ENCODE results near the gene TERT. TPM values are rescaled to one million over a fixed set of nuclear protein-coding genes. Genes with fewer than 3 reads are reported as not detected.

TERT gene
- total RNA-seq, 4 donors from 2014 or later: not detected

- in situ Hi-C loops (cut with MboI; ENCODE audit: low pct_ligation_motif_present in 1 of 4, low pct_unique_long_range_greater_than_20kb in 1 of 4, low sequenced_read_pairs in 3 of 4): no loop called here
- no peak overlapping the region for H3K27ac ChIP-seq
These were observed 79.4 kb downstream of the TERT start for GRCh38 chr5:1215320-1216096.

GRCh38 chr5:1214936-1215220, 80.0 kb downstream of the TERT start:
- in situ Hi-C loops (cut with MboI; ENCODE audit: low pct_ligation_motif_present in 1 of 4, low pct_unique_long_range_greater_than_20kb in 1 of 4, low sequenced_read_pairs in 3 of 4) (no loop called here), intact Hi-C loops (cut with DNase I; ENCODE audit: low total_unique reads) (no loop called here)
- Histone ChIP-seq H3K4me3 (no peak overlapping the region), H3K9me3 (no peaks in the 10 kb centered on the region), H3K27me3 (peaks cover 3% of the 10 kb centered on the region), H3K4me1 (no peaks in the 10 kb centered on the region), H3K27ac (no peak overlapping the region), H3K36me3 (no peaks in the 10 kb centered on the region)
- 36% methylated on average over 2 of the region's 2 CpGs; no CpG with 5 or more reads in 1 of the 2 donors for WGBS, 2 donors (ENCODE audit: low coverage in 1 of 2)
- TF ChIP-seq EP300 (IDR thresholded peaks at IDR 0.05; ENCODE audit: low read depth) (no peak), POLR2AphosphoS5 (IDR thresholded peaks at IDR 0.05) (no peak), CTCF (IDR thresholded peaks at IDR 0.05) (no peak), POLR2A (IDR thresholded peaks at IDR 0.05) (no peak)
- DNase-seq: no peak

More at GRCh38 chr5:1215320-1216096, 79.4 kb downstream of the TERT start:
- no peaks in the 10 kb centered on the region for H3K9me3 ChIP-seq
- WGBS, 2 donors (ENCODE audit: low coverage in 1 of 2): 96% methylated on average over 23 of the region's 23 CpGs; no CpG with 5 or more reads in 1 of the 2 donors
- H3K4me3 ChIP-seq: no peak overlapping the region
- intact Hi-C loops (cut with DNase I; ENCODE audit: low total_unique reads): no loop called here
- no peaks in the 10 kb centered on the region for H3K4me1 ChIP-seq
- no peaks in the 10 kb centered on the region for H3K36me3 ChIP-seq
- no peak for DNase-seq
- H3K27me3 ChIP-seq: peaks cover 3% of the 10 kb centered on the region
- TF ChIP-seq POLR2AphosphoS5 (IDR thresholded peaks at IDR 0.05) (no peak), CTCF (IDR thresholded peaks at IDR 0.05) (no peak), EP300 (IDR thresholded peaks at IDR 0.05; ENCODE audit: low read depth) (no peak), POLR2A (IDR thresholded peaks at IDR 0.05) (no peak)

GRCh38 chr5:1214163-1214935, 80.5 kb downstream of the TERT start:
- intact Hi-C loops (cut with DNase I; ENCODE audit: low total_unique reads): no loop called here
- no peaks in the 10 kb centered on the region for H3K36me3 ChIP-seq
- DNase-seq: no peak
- H3K9me3 ChIP-seq: no peaks in the 10 kb centered on the region
- no peak overlapping the region for H3K27ac ChIP-seq
- WGBS, 2 donors (ENCODE audit: low coverage in 1 of 2): 72% methylated on average over 22 of the region's 22 CpGs; no CpG with 5 or more reads in 1 of the 2 donors
- in situ Hi-C loops (cut with MboI; ENCODE audit: low pct_ligation_motif_present in 1 of 4, low pct_unique_long_range_greater_than_20kb in 1 of 4, low sequenced_read_pairs in 3 of 4): no loop called here
- TF ChIP-seq POLR2AphosphoS5 (IDR thresholded peaks at IDR 0.05): no peak
- TF ChIP-seq CTCF (IDR thresholded peaks at IDR 0.05): no peak
- TF ChIP-seq POLR2A (IDR thresholded peaks at IDR 0.05): no peak
- no peak for TF ChIP-seq EP300 (IDR thresholded peaks at IDR 0.05; ENCODE audit: low read depth)
- peaks cover 1% of the 10 kb centered on the region for H3K27me3 ChIP-seq
- H3K4me3 ChIP-seq: no peak overlapping the region
- H3K4me1 ChIP-seq: peaks cover 0 to under 1% (median 0%) of the 10 kb centered on the region in 4 donors

GRCh38 chr5:1213508-1214162, 81.2 kb downstream of the TERT start:
- no peaks in the 10 kb centered on the region for H3K27me3 ChIP-seq

More at GRCh38 chr5:1213508-1214162, 81.2 kb downstream of the TERT start:
- 88% methylated on average over 25 of the region's 25 CpGs; no CpG with 5 or more reads in 1 of the 2 donors for WGBS, 2 donors (ENCODE audit: low coverage in 1 of 2)
- peaks cover 0 to 6% (median 0%) of the 10 kb centered on the region in 4 donors for H3K4me1 ChIP-seq
- DNase-seq: no peak
- H3K9me3 ChIP-seq: no peaks in the 10 kb centered on the region
- in situ Hi-C loops (cut with MboI; ENCODE audit: low pct_ligation_motif_present in 1 of 4, low pct_unique_long_range_greater_than_20kb in 1 of 4, low sequenced_read_pairs in 3 of 4) (no loop called here), intact Hi-C loops (cut with DNase I; ENCODE audit: low total_unique reads) (no loop called here)
- no peaks in the 10 kb centered on the region for H3K36me3 ChIP-seq
- no peak for TF ChIP-seq CTCF (IDR thresholded peaks at IDR 0.05)
- no peak for TF ChIP-seq POLR2AphosphoS5 (IDR thresholded peaks at IDR 0.05)
- TF ChIP-seq EP300 (IDR thresholded peaks at IDR 0.05; ENCODE audit: low read depth): no peak
- TF ChIP-seq POLR2A (IDR thresholded peaks at IDR 0.05): no peak
- no peak overlapping the region for H3K4me3 ChIP-seq
- no peak overlapping the region for H3K27ac ChIP-seq
